Kidney epithelial cell (primary cell): Measurements from ENCODE around the gene FBXL14. TPM values are rescaled to one million over a fixed set of nuclear protein-coding genes. Genes with fewer than 3 reads are reported as not detected.

Experiments used
- DNase-seq: peaks from one replicate; pipeline ENCODE4 v3.0.0-alpha.2; 2010; ENCODE audit warnings: low read depth
- H3K27me3 ChIP-seq: 2 replicates; pipeline ENCODE4 v1.6.0; 2011; ENCODE audit warnings: low read length; ENCODE audit not compliant: control insufficient read depth, insufficient read depth
- H3K36me3 ChIP-seq: 2 replicates; pipeline ENCODE4 v1.5.1; 2011; ENCODE audit warnings: low read length; ENCODE audit not compliant: control insufficient read depth, insufficient read depth
- H3K4me3 ChIP-seq: 2 replicates; pipeline ENCODE4 v1.5.1; 2011; ENCODE audit warnings: low read depth, mild to moderate bottlenecking, control low read depth, low read length
- total RNA-seq: library from RNA; depleted of rRNA; stranded (reverse); fragments of >200 nt; gene quantifications from 2 replicates; pipeline ENCODE4 v1.2.3, GENCODE V29; 2015
- TF ChIP-seq, protein P1 (sequence below): IDR thresholded peaks from 2 replicates; pipeline ENCODE4 v1.5.1; 2011; ENCODE audit warnings: mild to moderate bottlenecking, moderate library complexity, low read length, control low read depth, inconsistent platforms; ENCODE audit not compliant: insufficient read depth, poor library complexity, severe bottlenecking

FBXL14 gene
- total RNA-seq, 1 donor from 2014 or later: 17.1 TPM

DNA sequence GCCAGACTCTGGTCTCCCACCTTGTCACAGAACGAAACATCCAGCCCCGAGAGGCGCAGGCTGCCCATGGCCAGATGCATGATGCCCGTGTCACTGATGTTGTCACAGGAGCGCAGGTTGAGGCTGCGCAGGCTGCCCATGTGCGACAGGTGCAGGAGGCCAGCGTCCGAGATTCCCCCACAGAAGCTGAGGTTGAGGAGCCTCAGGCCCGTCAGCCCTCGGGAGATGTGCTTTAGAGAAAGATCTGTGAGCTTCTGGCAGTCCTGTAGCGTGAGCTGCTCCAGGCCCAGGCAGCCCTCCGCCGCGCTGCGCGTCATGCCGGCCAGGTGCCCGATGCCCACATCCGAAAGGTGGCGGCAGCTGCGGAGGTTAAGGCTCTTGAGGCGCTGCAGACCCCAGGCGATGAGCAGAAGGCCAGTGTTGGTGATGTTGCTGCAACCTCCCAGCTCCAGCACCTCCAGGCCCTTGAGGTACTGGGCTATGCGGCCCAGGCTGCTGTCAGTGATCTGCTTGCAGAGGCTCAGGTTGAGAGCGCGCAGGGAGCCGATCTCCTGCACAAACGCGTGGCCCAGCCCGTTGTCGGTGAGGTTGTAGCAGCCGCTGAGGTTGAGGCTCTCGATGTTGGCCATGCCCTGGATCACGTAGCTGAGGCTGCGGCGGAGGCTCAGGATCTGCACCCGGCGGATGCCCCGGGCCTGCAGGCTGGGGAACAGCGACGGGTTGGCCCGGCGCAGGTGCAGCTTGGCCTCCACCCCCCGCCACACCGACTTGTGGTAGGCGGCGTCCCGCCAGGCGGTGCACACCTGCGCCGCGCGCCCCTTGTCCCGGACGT lies 991 bp downstream of the FBXL14 start:
- H3K27me3 ChIP-seq: no peaks in the 10 kb centered on the region
- H3K36me3 ChIP-seq: no peaks in the 10 kb centered on the region
- no peak for DNase-seq
- TF ChIP-seq, protein P1, sequence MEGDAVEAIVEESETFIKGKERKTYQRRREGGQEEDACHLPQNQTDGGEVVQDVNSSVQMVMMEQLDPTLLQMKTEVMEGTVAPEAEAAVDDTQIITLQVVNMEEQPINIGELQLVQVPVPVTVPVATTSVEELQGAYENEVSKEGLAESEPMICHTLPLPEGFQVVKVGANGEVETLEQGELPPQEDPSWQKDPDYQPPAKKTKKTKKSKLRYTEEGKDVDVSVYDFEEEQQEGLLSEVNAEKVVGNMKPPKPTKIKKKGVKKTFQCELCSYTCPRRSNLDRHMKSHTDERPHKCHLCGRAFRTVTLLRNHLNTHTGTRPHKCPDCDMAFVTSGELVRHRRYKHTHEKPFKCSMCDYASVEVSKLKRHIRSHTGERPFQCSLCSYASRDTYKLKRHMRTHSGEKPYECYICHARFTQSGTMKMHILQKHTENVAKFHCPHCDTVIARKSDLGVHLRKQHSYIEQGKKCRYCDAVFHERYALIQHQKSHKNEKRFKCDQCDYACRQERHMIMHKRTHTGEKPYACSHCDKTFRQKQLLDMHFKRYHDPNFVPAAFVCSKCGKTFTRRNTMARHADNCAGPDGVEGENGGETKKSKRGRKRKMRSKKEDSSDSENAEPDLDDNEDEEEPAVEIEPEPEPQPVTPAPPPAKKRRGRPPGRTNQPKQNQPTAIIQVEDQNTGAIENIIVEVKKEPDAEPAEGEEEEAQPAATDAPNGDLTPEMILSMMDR: no peak
- H3K4me3 ChIP-seq: peak overlapping the region; percentile 74

DNA sequence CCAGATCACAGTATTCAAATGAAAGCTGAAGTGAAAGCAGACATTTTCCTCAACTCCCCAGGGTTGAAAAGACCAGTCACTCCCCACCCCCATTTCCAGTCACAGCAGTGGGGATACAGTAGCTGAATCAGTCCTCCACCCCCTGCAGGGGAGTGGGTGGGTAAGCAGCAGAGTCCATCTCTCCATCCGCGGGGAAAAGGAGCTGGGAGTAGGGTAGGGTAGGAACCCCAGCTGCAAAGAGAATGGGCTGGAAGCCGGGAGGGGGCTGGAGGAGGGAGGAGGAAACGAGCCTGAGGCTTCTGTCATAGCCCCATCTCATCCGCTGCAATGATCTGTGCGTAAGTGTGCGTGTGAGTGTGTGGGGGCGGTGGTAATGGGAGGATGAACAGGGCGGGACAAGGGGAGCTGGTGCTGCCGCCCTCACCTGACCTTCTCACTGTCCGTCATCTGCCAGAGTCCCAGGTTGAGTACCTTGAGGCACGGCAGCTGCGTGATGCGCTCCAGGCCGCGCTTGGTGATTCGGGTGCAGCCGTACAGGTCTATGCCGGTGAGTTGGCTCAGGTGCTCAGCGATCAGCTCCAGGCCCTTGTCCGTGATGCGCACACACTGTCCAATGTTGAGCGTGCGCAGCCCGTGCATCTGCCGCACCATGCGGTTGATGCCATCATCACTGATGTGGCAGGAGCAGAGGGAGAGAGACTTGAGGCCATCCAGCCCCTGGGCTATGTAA lies 1.8 kb downstream of the FBXL14 start:
- H3K27me3 ChIP-seq: no peaks in the 10 kb centered on the region
- DNase-seq: no peak
- H3K4me3 ChIP-seq: peak overlapping the region; percentile 74
- H3K36me3 ChIP-seq: no peaks in the 10 kb centered on the region
- TF ChIP-seq, protein P1: peak; percentile 2

DNA sequence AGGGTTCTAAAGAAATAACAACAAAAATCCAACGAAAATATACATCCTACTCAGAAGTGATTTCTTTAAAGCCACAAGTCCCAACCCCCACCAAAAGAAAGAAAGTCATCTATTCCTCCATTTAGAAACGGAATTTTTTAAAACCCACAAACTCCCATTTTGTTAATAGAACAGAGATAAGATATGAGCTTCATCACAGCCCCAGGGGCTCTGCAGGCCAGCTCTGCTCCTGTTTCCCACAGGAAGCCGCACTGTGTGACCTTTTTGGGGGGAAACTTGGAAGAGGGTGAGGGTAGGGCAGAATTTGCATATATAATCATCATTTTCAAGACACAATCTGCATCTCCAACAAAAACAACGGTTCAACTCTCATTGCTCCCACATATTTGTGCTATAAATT lies 2.8 kb downstream of the FBXL14 start:
- Histone ChIP-seq H3K4me3 (peak overlapping the region; percentile 15), H3K36me3 (no peaks in the 10 kb centered on the region), H3K27me3 (no peaks in the 10 kb centered on the region)
- no peak for DNase-seq
- TF ChIP-seq, protein P1: no peak

DNA sequence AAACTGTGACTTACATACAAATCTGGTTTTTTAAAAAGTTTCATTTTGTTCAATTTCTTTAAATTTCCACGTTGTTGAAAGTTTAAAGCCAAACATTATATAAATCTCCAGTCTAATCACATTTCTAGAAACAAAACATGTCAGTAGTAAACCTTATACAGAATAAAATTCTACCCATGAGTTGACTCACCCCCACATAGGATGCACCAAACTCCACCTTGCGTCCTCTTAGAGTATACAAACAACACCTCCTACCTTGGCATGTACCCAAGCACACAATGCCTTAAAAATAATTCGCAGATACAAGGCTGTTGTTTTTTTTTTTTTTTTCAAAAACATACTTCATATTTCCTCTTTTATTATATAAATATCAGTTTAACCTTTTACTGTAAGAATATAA lies 3.3 kb downstream of the FBXL14 start:
- H3K4me3 ChIP-seq: peak overlapping the region; percentile 30
- H3K27me3 ChIP-seq: no peaks in the 10 kb centered on the region
- no peak for DNase-seq
- TF ChIP-seq, protein P1: peak; percentile 17
- no peaks in the 10 kb centered on the region for H3K36me3 ChIP-seq

DNA sequence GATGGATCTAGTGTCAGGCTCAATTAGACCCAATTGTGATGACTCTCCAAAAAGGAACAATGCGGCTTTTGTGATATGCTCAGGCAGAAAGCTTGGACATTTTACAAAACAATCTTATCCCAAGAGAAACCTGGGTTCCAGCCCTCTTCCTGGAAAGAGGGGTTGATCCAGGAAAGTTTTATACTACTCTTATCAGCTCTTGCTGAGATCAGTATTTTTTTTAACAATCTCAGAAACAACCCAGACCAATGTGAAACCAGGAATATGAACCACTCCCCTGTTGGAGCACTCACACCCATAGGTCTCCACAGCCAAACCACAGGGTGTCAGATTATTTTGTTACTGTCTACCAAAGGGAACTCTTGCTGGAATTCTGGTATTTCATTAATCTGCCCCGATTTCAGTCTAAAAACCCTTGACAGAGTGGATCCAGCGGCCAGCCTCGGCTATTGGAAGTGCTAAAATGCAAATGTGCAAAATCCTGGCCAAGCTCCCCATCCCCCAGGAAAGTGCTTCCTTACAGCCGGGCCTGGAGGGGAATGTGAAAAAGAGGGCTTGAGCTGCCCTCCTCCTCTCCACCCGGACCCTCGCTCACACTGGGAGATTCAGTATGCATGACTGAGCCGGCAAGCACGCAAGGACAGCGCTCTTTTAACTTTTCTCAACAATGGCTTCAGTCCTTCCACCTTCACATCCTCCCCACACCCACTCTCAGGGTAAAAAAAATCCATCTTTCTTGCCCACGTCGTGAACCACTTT lies 4.0 kb downstream of the FBXL14 start:
- no peaks in the 10 kb centered on the region for H3K27me3 ChIP-seq
- peak overlapping the region; percentile 30 for H3K4me3 ChIP-seq
- TF ChIP-seq, protein P1: no peak
- no peaks in the 10 kb centered on the region for H3K36me3 ChIP-seq
- no peak for DNase-seq
